Glomerular visceral epithelial cell (primary cell): ENCODE data around the gene IGF1R.

Source experiments
- DNase-seq: peaks from one replicate; pipeline ENCODE4 v3.0.0-alpha.2; 2016; ENCODE audit errors: extremely low spot score

The IGF1R gene

DNA sequence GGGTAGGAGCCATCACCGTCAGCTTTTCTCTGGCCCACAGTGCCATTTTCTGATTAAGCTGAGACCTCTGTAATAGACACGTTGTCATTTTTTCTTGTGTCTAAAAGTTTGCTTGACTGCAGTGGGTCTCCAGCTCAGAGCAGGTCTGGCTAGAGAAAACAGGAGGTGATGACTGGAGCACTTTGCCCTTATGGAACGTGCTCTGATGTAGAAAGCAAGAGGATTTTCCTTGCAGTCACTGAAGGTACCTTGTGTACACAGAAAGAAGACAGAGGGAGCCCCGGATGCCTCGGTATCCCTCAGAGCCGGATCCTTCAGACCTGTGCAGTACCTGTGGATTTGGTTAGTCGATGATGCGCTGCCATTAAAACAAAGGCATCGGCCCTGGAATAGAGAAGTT lies 76.2 kb downstream of the IGF1R start:
- DNase-seq, result no peak

DNA sequence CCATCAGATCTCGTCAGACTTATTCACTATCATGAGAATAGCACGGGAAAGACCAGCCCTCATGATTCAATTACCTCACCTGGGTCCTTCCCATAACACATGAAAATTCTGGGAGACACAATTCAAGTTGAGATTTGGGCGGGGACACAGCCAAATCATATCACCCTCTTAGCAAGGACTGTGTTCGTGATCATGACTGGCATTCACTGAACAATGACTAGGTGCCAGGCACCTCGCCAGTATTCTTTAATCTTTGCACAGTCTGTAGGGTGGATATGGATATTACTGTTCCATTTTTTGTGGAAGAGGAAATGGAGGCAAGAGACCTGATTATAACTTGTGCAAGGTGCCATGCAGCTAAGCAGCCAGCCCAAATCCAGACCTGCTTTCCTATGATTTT lies 77.5 kb downstream of the IGF1R start:
- no peak for DNase-seq

DNA sequence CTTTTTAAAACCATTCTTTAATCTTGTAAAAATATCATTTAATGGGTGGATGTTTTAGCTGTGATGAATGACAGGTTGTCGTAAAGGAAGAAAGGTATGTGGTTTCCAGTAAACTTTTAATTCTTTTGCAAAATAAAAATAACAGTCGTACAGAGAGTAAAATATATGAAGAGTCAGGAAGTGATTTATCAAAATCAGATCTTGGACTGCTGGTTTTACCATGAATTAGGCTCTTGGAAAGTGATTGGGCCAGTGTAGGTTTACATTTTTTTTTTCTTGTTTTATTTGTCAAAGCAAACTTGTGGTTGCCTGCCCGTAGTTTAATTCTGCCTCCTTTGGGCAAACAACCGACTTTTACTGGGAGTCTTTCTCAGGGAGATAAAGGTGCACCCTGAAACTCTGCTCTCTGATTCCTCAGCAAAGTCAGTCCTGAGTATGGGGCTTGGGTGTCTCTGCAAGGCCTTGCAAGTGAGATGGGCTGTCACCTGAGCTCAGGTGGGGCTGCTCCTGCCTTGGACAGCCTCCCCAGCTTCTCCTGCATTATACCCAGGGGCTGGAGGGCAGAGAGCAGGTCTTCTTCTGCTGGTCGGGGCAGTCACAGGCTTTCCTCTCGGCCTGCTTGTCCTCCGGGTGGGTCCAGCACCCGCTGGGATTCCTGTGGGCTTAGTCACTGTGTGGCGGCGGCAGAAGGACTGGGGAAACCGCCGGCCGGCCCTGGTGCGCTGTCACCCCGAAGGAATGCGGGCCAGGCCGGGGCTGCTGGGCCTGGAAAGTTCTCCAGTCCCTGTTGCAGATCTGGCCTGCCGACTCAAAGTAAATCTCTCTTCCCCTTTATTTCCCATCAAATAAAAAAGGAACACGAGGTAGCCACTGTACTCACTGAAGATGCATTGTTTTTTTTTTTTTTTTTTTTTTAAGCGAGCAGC lies 79.0 kb downstream of the IGF1R start:
- peak; percentile 97 for DNase-seq

DNA sequence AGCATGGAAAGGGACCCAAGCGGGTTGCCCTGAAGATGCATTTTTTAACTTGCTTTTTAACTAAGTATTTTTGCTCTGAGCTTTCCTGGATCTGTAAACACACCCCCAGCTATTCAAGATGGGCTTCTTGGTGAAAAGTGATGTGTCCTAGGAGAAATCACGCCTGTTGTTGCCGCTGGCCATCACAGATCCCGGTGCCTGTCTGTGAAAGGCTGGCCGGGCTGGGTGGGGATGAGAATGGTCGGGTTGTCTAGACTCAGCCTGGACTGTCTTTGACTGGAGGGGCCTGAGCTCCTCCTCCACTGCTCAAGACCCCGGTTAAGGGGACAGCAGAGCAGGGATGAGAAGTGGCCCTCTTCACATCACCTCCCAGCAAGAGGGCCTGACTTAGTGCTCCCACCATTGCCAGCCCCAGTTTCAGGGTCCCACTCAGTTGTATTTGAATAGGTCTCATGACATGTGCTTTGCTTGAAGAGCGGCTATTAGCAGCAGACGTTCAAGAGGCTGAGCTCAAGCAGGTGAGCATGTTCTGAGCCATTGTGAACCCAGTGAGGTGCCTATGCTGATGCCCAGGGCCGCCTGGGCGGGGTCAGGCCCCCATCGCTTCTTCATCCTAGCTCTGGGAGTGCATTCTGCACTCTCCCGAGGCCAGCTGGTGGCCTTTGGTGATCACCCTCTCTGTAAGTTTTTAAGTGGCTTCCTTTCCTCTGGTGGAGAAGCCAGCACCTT lies 79.9 kb downstream of the IGF1R start:
- DNase-seq, result no peak

DNA sequence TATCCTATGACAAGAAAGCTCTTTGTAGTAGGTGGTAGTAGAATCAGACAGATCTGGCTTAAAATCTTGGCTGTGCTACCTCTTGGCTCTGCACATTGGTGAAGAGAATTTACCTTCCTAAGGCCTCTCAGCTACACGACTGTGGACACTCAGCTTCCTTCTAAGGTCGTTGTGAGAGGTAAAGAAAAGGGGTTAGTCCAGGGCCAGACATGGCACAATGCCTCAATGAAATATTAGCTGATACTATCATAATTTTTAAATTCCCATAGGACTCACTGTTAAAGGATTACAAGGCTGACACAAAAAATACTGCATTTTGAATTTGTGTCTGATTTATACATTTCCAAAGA lies 80.4 kb downstream of the IGF1R start:
- DNase-seq, result no peak

DNA sequence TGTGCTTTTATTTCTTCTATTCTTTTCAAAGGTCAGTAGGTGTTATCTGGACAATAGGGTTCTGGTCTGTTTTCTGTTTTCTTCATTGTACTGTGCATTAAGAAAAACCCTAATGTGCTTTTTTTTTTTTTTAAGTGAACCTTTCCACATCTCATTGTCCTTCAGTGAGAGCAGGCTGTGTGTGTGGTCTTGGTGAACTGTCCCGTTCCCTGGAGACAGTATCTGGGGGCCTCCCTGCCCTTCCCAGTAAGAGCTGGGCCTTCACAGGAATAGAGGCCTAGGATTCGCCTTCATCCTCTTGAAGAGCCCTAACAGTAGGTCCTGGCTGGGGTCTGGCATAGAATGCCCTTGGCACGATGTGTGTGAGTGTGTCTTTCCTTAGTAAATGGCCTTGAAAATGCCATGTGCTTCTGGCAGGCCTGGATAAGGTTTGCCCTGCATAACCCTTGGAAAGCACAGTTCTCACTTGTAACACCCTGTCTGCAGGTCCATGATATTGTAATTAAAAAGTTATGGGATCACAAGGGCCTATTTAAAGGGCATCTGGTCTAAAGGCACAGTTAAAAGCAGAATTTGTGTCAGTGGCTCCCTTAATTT lies 81.2 kb downstream of the IGF1R start:
- no peak for DNase-seq

DNA sequence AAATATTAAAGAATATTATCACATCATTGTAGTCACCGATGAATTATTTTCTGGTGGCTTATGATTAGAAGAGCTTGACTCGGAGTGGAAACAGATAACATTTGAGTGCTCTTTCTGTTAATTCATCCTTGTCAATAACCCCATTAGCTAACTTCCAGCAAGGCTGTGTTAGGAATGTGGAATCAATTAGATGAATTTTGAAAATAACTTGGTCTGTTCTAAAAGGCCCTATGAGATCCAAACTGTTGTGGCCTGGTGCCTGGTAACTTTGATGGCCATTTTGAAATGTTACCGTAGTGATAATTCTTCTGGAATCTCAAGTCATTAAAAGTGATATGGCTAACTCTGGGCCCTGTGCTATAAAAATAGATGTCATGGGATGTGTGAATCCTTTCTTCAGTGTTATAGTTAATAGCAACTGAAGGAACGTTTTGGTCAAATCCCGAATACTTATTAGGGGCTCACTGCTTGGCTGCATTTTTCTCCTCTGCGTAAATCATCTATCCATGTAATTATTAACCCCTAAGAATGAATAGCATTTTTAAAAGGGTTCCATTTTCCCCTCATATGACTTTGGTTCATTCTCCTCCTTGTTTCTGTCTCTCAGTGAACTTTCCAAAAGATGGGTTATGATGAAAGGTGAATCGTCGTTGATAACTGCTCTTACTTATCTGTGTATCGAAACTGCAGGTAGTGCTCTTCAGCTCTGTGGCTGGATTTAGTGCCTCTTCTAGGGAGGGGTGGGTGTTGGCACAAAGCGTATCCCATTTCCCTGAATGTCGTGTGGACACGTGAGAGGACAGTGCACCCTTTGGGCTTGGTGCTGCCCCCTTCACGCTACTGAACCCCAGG lies 82.7 kb downstream of the IGF1R start:
- DNase-seq, result peak; percentile 75

DNA sequence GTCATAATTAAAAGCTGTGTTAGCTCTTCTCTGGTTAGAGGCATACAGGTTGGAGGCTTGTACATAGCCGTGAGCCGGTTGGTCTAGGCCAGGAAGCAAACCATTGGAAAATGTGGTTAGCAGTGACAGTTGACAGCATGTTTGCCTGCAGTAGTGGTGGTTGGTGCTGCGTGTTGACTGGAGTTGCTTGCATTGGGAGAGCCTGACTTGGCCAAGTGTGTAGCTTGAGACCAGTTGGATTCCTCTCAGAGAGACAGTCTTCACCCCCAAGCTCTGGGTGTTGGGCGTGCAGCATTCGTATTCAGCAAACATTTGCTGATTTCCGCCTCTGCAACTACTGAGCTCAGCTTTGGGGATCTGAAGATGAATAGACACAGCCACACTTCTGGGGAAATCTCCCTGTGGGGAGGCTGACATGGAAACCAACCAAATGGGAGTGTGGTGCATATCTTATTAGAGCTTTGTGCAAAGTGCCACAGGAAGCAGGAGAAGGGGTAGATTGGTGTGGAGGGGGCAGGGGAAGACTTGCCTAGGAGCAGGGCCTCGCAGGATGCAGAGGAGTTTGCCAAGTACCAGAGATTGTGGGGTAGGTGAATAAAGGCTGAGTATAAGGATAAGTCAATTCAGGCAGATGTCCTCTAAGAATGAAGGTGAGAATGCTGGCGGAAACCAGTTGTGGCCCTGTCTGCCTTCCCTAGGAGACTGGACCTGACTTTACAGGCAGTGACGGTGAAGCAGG lies 83.5 kb downstream of the IGF1R start:
- peak; percentile 36 for DNase-seq

DNA sequence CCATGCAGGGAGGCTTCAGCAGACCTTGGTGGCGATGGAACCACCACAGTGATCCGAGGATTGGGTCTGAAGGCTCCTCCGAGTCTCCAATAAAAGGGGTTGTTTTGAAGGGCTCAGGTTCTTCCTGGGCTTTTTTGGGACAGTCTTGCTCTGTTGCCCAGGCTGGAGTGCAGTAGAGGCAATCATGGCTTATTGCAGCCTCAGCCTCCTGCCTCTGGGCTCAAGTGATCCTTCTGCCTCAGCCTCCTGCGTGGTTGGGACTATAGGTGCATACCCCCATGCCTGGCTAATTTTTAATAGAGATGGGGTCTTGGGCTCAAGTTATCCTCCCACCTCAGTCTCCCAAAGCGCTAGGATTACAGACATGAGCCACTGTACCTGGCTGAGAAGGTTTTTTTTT lies 84.8 kb downstream of the IGF1R start:
- no peak for DNase-seq

DNA sequence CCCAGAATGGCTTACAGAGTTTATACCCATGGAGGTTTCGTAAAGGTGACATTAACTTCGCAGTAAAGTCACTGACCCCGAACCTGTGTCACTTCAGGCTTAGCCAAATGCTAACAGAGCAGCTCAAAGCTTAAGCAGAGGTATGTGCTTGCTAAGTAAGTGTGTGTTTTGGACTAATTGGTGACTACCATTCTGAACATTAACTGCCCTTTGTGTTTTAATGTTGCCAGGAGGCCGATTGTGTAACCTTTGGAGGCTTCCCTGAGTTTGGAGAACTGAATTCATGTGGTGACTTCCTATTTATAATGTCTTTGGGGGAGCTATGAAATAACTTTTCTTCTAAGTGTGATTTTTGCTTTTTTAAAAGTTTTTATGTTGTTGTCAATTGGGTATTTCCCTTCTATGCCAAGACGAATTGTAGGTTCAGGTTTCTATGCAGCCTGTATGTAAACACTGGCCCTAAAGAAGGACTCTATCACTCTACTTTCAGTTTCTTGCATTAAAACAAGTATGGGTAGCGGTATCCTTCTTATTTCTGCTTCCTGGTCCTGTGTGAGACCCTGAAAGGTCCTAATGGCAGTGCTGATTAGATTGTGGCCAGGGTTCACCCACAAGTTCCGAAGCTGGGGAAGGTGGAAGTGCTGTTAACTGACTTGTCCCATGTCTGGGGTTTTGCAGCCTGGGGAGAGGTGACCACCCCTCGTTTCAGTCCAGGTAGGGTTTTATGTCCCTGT lies 86.3 kb downstream of the IGF1R start:
- no peak for DNase-seq

DNA sequence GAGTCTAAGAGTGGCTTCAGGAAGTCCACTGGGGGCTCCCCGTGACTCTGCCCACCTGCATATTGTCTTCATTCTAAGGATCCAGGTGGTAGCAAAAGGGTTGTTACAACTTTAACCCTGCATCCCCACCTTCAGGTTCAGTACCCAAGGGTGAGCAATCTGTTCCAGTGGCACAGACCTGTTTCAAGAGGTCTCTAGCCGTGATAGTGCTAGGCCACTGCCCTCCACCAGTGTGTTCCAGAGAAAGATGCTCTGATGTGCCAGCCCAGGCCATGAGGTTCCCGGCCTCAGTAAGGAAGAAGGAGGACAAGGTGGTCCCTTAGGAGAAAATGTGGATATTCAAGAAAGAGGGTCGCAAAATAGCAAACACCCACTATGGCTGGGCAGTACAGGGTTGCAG lies 87.0 kb downstream of the IGF1R start:
- no peak for DNase-seq

DNA sequence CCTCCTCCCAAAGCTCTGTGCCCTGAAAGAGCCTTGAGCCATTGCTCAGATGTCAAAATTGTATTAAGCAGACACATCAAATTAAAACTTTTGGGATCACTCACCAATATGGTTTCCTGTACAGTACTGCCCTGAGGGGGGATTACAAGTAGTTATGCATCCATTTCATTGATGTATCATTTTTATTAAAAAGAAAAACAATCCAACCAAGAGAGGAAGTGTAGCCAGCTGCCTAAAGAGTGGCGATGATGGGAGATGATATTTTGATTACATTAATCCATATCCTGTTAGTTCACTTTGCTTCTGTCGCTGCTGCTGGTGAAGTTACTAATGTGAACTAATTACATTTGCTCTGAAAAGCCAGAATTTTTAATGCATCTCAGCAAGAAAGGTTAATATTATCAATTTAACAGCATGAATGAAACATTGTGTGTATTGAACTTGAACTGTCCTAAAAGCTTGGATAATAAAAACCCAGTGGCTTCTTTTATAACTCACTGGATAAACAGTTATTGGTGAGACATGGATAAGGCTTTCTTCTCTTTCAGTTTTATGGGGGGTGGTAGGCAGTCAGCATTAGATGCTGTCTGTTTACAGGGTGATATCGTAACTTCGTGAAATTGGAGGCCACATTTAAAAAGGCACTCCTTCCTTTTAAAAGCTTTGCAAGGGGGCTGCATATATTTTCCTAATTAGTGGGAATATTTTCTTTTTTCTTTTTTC lies 87.7 kb downstream of the IGF1R start:
- no peak for DNase-seq

DNA sequence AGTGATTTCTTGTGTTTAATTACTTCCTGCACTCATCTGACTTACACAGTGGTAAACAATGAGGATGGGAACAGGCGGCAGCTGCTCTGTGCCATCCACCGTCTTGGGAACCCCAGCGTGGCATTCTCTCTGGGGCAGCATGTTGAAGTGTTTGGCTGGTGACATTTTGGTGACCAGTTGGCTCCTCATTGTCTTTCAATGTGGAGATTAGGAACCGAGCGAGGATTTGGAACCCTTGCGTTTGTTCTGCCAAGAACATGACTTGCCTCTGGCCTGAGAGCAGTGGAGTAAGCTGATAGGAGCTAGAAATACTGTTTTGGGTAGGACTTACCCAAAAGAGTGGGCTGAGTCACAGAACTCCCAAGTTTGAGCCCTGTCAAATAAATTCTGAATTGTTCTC lies 88.8 kb downstream of the IGF1R start:
- DNase-seq, result no peak

DNA sequence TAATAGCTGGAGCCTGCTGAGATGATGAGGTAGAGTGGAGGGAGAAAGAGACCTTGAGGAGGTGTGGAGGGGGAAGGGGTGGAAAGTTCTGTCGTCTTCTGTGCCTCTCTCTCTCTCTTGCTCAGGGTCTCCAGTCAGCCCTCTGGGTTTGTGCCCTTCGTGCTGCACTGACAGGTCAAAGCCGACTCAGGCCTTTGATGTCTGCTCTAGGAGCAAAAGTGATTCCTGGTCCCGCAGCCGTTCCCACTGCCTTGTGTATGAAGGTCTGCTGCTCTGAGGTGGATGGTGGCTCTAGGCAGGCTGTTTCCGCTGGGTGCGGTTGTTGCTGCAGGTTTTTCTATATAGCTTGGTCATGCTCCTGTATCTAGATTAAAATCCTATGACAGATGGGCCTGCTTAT lies 89.4 kb downstream of the IGF1R start:
- DNase-seq, result no peak

DNA sequence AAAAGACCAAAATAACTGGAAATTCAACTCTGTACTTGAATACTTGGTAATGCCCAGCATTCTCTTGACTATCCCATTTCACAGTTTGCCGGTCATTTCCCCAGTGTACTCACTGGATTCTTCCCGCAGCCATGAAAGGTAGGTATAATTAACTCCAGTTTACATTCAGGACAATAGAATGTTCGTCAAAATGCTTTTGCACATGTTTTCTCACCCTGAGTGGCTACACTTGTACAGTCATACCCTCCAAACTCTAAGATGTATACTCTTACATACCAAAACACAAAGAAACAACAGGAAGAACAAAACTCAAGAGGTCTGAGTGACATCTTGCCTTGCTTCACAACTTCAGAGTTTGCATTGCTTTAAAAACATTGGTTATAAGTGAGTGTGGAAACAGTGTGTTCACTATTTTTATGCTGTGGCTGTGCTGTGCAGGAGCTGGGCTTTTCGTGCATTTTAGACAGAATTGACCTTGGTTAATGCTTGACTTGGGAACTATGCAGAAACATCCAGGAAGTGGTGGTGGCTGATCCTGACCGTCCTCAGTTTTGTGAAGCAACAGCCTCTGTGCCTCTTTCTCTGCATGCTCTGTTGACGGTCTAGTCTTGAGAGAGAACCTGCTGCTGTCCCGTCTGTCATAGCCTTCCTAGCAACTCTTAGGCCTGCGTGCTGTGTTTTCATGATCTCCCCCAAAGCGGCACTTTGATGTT lies 90.5 kb downstream of the IGF1R start:
- DNase-seq, result peak; percentile 79

DNA sequence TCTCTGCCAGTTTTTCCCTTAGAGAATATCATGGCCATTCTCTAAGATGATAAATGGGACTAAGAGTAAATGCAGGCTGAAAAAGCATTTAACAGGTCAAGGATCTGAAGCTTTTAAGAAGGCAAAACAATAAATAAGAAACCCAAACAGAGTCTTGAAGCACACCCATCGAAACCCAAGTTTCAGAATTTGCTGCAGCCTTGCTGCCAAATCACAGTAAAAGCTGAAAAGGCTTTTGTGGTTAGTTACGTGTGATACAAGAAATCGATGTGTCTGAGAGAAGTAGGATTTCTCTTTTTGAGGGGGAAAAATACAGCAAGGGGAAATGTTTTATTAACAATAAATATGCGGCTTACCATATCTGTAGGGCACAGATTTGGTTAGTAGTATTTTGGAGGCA lies 92.0 kb downstream of the IGF1R start:
- no peak for DNase-seq

DNA sequence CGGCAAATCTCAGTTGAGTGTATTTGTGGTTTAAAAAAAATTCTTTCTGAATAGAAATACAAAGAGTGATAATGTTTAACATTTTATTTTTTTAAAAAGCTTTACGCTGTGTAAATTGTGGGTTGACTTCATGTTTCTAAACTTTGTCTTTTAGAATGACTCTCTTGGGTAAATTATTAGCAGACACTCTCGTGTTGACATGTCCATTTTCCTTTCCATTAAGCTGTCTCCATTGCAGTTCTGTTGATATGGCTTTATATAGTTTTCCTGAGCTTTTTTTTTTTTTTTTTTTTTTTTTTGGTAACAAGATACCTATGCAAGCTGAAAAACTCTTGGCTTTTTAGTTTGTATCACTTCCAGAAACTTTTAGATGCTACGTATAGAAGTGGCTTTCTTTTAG lies 92.6 kb downstream of the IGF1R start:
- no peak for DNase-seq

DNA sequence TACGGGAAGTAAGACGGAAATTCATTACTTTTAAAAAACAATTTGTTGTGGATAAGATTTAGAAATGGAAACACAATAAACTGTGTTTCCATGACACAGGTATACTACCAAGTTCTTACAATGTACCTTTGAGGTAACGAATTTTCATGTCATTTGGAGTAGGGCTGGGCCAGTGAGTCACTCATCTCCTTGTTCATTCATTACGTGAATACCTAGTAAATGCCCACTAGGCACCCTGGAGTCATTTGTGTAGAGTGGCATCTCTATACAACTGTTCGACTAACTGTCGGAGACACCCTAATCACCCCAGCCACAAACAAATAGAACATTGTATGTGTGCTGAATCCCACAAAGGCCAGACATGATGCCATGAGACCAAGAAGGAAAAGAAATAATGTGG lies 94.8 kb downstream of the IGF1R start:
- no peak for DNase-seq

DNA sequence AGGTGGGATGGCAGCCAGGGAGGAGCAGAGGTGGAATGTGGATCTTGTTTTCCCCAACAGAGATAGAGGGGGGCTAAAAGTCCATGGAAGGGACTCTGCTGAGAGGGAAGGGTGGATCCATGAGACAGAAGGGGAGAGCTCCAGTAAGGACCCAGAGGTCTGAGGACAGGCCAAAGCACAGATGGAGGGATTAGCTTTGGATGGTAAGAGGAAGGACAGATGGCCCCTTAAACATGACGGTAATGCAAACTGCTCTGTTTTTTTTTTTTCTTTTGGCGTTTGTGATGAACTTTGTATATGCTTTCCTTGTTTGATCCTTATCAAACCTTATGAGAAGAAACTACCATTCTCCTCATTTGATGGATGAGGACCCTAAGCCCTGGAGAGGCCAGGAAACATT lies 96.2 kb downstream of the IGF1R start:
- DNase-seq, result no peak
